ENCODE measurements around the gene CSTF3.

The CSTF3 gene

GRCh38 chr11:33040033-33040861, 121.0 kb downstream of the CSTF3 start:
- no peak for DNase-seq

DNA sequence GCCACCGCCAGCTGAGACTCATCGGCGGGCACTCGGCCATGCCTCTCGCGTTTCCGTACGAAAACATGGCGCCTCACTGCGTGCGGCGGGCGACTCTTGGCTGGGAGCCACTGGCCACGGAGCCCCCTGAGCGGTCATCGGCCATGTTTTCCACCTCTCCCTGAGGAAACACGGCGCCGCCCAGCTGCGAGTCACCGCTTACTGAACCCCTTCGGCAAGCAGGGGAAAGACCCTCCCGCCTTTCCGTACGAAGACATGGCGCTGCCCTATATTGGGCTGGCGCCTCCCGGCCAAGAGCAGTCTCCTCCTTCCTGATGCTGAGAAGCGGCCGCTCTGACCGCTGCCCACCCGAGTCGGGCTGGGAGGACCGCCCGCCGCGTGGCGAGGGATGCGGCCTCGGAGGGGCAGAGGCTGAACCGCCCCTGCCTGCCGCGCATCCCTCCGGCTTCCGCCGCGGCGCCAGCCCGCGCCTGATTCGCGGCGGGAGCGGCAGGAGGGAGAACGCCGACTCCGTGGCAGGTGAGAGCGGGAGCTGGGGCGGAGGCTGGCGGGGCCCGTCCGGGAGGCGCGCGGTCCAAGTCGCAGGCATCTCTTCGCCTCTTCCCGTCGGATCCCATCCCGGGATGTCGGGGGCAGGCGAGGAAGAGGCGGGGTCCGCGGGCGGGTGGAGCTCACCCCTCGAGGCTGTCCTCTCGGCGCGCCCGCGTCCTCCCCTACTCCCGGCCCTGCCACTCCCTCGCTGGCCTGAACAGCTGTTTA, 121.8 kb downstream of the CSTF3 start, which contains the start of gene TCP11L1:
Gene TCP11L1 (plus strand): TSS at position 299 of the 759 bp plus-strand sequence. CDS start 4,202 bp downstream, outside the sequence.
- peak; percentile 63 for DNase-seq

GRCh38 chr11:33035011-33035410, 126.3 kb downstream of the CSTF3 start:
- DNase-seq: no peak

All from DMS 273 treated with DMSO at 0.1 percent for 48 hours (cell line).